ENCODE data around the gene TMEM218. TPM values are rescaled to one million over a fixed set of nuclear protein-coding genes. Genes with fewer than 3 reads are reported as not detected.

Gene TMEM218
- total and polyA plus RNA-seq, 8 donors, result 5.6 to 27.1 (median 10.0) TPM

- H3K27me3 ChIP-seq, result no peaks in the 10 kb centered on the region
- no peaks in the 10 kb centered on the region for H3K9me3 ChIP-seq
- no peaks in the 10 kb centered on the region for H3K4me1 ChIP-seq
- H3K4me3 ChIP-seq, result no peak overlapping the region
- no peak overlapping the region for H3K27ac ChIP-seq
- 67 to 69% methylated on average over 14 of the region's 14 CpGs for WGBS, 2 donors
- no peak for DNase-seq
- FAIRE-seq, result no peak
- TF ChIP-seq CTCF (IDR thresholded peaks at IDR 0.05), result no peak
- ATAC-seq, result no peak
- intact Hi-C loops (cut with DNase I), result no loop called here
- H3K36me3 ChIP-seq, result no peaks in the 10 kb centered on the region
Measured at GRCh38 chr11:125081098-125081798, 30.2 kb downstream of the TMEM218 start.

DNA sequence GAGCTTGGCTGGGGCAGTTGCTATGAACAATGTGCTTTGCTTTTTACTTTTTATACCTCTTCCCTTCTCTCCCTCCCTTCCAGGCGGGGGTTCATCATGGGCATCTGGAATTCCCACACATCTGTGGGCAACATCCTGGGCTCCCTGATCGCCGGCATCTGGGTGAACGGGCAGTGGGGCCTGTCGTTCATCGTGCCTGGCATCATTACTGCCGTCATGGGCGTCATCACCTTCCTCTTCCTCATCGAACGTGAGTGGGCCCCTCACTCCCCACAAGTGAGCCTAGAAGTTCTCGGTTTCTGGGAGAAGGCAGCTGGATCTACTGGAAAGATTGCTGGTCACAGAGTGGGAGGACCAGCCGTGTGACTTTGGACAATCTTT, 30.9 kb downstream of the TMEM218 start:
- Histone ChIP-seq H3K4me1 (no peaks in the 10 kb centered on the region), H3K36me3 (no peaks in the 10 kb centered on the region), H3K4me3 (no peak overlapping the region), H3K27ac (no peak overlapping the region), H3K9me3 (no peaks in the 10 kb centered on the region), H3K27me3 (no peaks in the 10 kb centered on the region)
- DNase-seq (no peak), FAIRE-seq (no peak), ATAC-seq (no peak)
- 74 to 85% methylated on average over 12 of the region's 12 CpGs for WGBS, 2 donors
- no peak for TF ChIP-seq CTCF (IDR thresholded peaks at IDR 0.05)
- intact Hi-C loops (cut with DNase I), result no loop called here

DNA sequence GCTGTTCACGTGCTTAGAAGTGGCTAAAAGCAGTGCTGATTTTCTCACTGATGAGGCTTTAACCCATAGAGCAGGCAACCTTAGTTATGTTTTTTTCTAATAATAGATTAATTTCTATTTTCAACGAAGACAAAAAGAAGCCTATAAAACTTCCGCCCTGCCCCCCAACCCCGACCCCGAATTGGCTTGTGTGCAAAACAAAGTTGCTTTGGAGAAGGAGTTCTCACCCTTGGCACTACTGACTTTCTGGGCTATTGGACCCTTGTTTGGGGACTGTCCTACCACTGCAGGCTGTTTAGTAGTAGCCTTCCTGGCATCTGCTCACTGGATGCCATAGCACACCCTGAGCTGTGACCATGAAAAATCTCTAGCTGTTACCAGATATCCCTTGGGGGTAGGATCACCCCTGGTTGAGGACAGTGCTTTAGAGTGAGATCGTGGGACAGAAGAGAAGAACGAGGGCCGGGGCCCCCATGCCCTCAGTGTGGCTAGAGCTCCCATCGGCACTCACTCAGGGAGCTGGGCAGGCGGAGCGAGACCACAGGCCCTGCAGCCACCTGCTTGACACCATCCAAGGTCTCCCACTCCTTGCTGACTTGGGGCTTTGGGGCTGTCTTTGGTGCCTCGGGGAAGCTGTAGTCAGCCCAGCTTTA, 31.4 kb downstream of the TMEM218 start:
- intact Hi-C loops (cut with DNase I), result loop anchor here in 1 of 3 donors (10.0 kb wide), 1 partner anchor 275 kb away; no protein-coding TSS in a partner anchor
- TF ChIP-seq CTCF (IDR thresholded peaks at IDR 0.05), result no peak
- Histone ChIP-seq H3K4me1 (no peaks in the 10 kb centered on the region), H3K36me3 (no peaks in the 10 kb centered on the region), H3K27ac (no peak overlapping the region), H3K9me3 (no peaks in the 10 kb centered on the region), H3K4me3 (no peak overlapping the region), H3K27me3 (no peaks in the 10 kb centered on the region)
- WGBS, 2 donors, result 72 to 76% methylated on average over 12 of the region's 12 CpGs
- no peak for FAIRE-seq
- ATAC-seq, result no peak
- no peak for DNase-seq

DNA sequence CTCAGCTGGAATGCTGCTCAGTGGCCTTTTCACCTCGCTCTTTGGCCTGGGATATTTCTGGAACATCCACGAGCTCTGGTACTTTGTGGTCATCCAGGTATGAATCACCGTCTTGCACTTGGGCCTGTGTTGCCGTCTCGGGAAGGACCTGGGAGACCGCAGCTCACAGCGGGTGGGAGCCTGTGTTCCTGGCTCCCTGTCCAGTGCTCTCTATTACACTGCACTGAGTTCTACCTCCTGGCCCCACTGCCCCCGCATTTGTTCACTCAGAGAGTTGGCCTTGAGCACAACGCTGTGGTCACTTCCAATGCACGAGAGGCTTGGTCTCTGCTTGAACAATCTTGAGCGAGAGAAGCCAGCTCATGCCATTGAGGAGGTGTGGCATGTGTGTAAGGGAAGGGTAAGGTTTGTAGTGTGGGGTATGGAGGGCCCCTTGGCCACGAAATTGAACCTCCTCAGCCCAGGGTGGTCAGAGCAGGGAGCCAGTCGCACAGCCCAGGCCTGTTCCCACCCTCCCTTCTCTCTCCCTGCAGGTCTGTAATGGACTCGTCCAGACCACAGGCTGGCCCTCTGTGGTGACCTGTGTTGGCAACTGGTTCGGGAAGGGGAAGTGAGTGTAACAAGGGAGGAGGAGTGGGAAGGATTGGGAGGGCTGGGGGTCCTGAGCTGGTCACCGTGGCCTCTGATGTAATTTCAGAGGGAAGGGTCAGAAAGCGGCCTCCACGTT, 32.1 kb downstream of the TMEM218 start:
- Histone ChIP-seq H3K4me1 (no peaks in the 10 kb centered on the region), H3K27ac (no peak overlapping the region), H3K27me3 (no peaks in the 10 kb centered on the region), H3K36me3 (no peaks in the 10 kb centered on the region), H3K4me3 (no peak overlapping the region), H3K9me3 (no peaks in the 10 kb centered on the region)
- no peak for DNase-seq
- FAIRE-seq, result no peak
- ATAC-seq, result peak in 1 of 4 donors; percentile 61
- intact Hi-C loops (cut with DNase I), result loop anchor here in 1 of 3 donors (10.0 kb wide), 1 partner anchor 275 kb away; no protein-coding TSS in a partner anchor
- TF ChIP-seq CTCF (IDR thresholded peaks at IDR 0.05), result no peak
- 74 to 79% methylated on average over 18 of the region's 18 CpGs for WGBS, 2 donors

Measured in pancreas (tissue), 10 donors.